Measurements from ENCODE around the gene PLA2G4A. TPM values are rescaled to one million over a fixed set of nuclear protein-coding genes. Genes with fewer than 3 reads are reported as not detected.
A peak's percentile ranks its signal among the peaks of the same experiment; 100 is the strongest.

Gene PLA2G4A
- total and polyA plus RNA-seq, 2 experiments from 2014 or later = 1.1 to 3.8 TPM

GRCh38 chr1:186871784-186872183, 43.0 kb downstream of the PLA2G4A start (continued):
- TF ChIP-seq ZNF462 (CRISPR knock-in tag; IDR thresholded peaks at IDR 0.05) (no peak), ETS1 (IDR thresholded peaks at IDR 0.05) (no peak), POLR2AphosphoS5 (IDR thresholded peaks at IDR 0.05; ENCODE audit: low read depth) (no peak)

- no peaks in the 10 kb centered on the region for H3K27me3 ChIP-seq (ENCODE audit: insufficient read depth)
- peak overlapping the region; percentile 58 for H3K4me2 ChIP-seq
- H3K4me1 Mint-ChIP-seq = peaks cover 49% of the 10 kb centered on the region
- H3K27ac ChIP-seq (ENCODE audit: low read depth) = peak overlapping the region; percentile 71; the same call in 1 of the 2 replicates
- peaks cover 2% of the 10 kb centered on the region for H3K27me3 Mint-ChIP-seq (ENCODE audit: insufficient read depth, low read depth, poor library complexity)
- no peaks in the 10 kb centered on the region for H4K20me1 ChIP-seq (replicated peaks; ENCODE audit: insufficient read depth)
- 0 out of 3 replicates have a peak, but pooled peaks have one; percentile 24 for ATAC-seq
- H3K36me3 ChIP-seq (ENCODE audit: insufficient read depth) = no peaks in the 10 kb centered on the region
- no peaks in the 10 kb centered on the region for H3K9me3 Mint-ChIP-seq
- H3F3A ChIP-seq (replicated peaks; ENCODE audit: low read depth) = no peaks in the 10 kb centered on the region
- no peaks in the 10 kb centered on the region for H3K9me2 ChIP-seq (ENCODE audit: insufficient read depth)
- no peak for DNase-seq (ENCODE audit: low spot score)
- H3K4me1 ChIP-seq (ENCODE audit: insufficient read depth) = peaks cover 44% of the 10 kb centered on the region
- H3K27ac Mint-ChIP-seq = no peak overlapping the region
- no peaks in the 10 kb centered on the region for H3K36me3 Mint-ChIP-seq (ENCODE audit: low read depth)
- no peak overlapping the region for H3K4me3 ChIP-seq
- H2AFZ ChIP-seq = no peak overlapping the region
- TF ChIP-seq CREB1 (CRISPR knock-in tag; IDR thresholded peaks at IDR 0.05; ENCODE audit: low read depth) (no peak), EZH2 (IDR thresholded peaks at IDR 0.05; ENCODE audit: low read depth, unreplicated experiment) (no peak), JUNB (IDR thresholded peaks at IDR 0.05; ENCODE audit: unreplicated experiment) (no peak), POLR2AphosphoS5 (IDR thresholded peaks at IDR 0.05; ENCODE audit: low read depth) (no peak), ZNF114 (CRISPR knock-in tag; IDR thresholded peaks at IDR 0.05) (no peak), ETS1 (IDR thresholded peaks at IDR 0.05) (no peak), STAT1 (IDR thresholded peaks at IDR 0.05; ENCODE audit: unreplicated experiment) (no peak), CTCF (conservative IDR thresholded peaks at IDR 0.05; ENCODE audit: low read depth in 2 of 2) (no peak)
- no peak overlapping the region for H3K4me3 Mint-ChIP-seq
- no peaks in the 10 kb centered on the region for H3K79me2 ChIP-seq (replicated peaks; ENCODE audit: insufficient read depth)
Observed at GRCh38 chr1:186872291-186872690, 43.5 kb downstream of the PLA2G4A start.
